GM19193 (cell line): ENCODE results near the gene ZNF638.

Source experiments
- POLR2A ChIP-seq: IDR thresholded peaks from 4 replicates; pipeline ENCODE4 v1.6.1; 2011; ENCODE audit not compliant: insufficient read depth, insufficient read length; ENCODE audit errors: extremely low read depth

The ZNF638 gene

GRCh38 chr2:71483246-71483645 is 151.7 kb downstream of the ZNF638 start:
- TF ChIP-seq POLR2A = no peak

GRCh38 chr2:71484354-71484753 is 152.8 kb downstream of the ZNF638 start:
- no peak for TF ChIP-seq POLR2A
